HG02623 (cell line): Measurements from ENCODE around the gene TRPV5.

ENCODE experiments used
- ATAC-seq: cut with Tn5 transposase; IDR thresholded peaks from one replicate; pipeline ENCODE4 v1.9.1; 2021; ENCODE audit warnings: moderate library complexity; ENCODE audit not compliant: unreplicated experiment

TRPV5 gene

GRCh38 chr7:142859411-142859810, 74.1 kb downstream of the TRPV5 start:
- no peak for ATAC-seq
